Fibroblast of lung (primary cell): ENCODE measurements around the gene LIPK.

Experiments used
- EZH2 ChIP-seq: IDR thresholded peaks from 2 replicates; pipeline ENCODE4 v1.5.1; 2012; ENCODE audit warnings: low read length, control low read depth, mild to moderate bottlenecking; ENCODE audit errors: missing control alignments
- TF ChIP-seq, protein P1 (sequence below), 2 donors: IDR thresholded peaks in 1 of 2; conservative IDR thresholded peaks in 1 of 2; 1 replicate in 1 of 2; 2 replicates in 1 of 2; pipeline ENCODE4 v1.5.1; 2011 to 2012; ENCODE audit warnings: low read length in 2 of 2, control low read depth in 1 of 2, inconsistent platforms in 1 of 2, low read depth in 1 of 2, mild to moderate bottlenecking in 1 of 2

DNA sequence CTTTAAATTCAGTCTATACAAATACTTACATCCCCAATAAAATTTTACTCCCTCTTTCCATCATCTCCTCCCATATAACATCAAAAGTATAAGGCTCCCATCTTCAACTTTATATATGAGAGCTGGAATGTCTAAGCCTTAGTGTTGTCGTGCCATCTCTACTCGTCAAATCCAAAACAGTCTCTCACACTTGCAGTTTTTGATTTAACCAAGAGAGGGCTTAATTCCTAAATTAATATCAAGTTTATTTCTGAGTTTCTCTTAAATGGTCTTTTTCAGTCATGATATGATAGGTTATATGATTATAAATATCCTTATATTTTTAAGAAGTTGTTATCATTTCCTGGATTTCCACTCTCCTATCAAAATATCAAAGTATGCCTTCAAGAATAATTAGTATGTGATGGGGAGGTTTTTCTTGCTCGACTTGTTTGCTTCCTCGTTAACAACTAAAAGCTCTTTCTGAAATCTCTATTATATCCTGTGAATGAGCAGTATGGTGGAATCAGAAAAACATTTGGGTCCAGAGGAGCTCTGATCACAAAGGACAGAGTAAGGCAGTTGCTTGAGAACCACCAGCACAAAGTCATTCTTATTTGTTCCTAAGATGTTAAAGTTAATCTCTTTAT, 12.5 kb upstream of the LIPK start:
- TF ChIP-seq, protein P1, sequence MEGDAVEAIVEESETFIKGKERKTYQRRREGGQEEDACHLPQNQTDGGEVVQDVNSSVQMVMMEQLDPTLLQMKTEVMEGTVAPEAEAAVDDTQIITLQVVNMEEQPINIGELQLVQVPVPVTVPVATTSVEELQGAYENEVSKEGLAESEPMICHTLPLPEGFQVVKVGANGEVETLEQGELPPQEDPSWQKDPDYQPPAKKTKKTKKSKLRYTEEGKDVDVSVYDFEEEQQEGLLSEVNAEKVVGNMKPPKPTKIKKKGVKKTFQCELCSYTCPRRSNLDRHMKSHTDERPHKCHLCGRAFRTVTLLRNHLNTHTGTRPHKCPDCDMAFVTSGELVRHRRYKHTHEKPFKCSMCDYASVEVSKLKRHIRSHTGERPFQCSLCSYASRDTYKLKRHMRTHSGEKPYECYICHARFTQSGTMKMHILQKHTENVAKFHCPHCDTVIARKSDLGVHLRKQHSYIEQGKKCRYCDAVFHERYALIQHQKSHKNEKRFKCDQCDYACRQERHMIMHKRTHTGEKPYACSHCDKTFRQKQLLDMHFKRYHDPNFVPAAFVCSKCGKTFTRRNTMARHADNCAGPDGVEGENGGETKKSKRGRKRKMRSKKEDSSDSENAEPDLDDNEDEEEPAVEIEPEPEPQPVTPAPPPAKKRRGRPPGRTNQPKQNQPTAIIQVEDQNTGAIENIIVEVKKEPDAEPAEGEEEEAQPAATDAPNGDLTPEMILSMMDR (conservative IDR thresholded peaks at IDR 0.05 in 1 of 2, IDR thresholded peaks at IDR 0.05 in 1 of 2; ENCODE audit: low read depth in 1 of 2, low read length in 2 of 2), result peak in 1 of 2 donors; percentile 44
- no peak for TF ChIP-seq EZH2
